PFSK-1 (cell line): Measurements from ENCODE around the gene DNAH9.

Experiments used
- FOXP2 ChIP-seq: optimal IDR thresholded peaks from 2 replicates; pipeline ENCODE3; 2011; ENCODE audit warnings: borderline replicate concordance, control low read depth, inconsistent platforms; ENCODE audit not compliant: insufficient read depth; ENCODE audit errors: extremely low read length, extremely low read depth
- POLR2AphosphoS5 ChIP-seq: IDR thresholded peaks from 2 replicates; pipeline ENCODE4 v1.6.1; 2012; ENCODE audit warnings: low read depth, mild to moderate bottlenecking, control low read depth, low read length, moderate library complexity
- REST ChIP-seq, 2 experiments: IDR thresholded peaks; 2 replicates each; pipeline versions ENCODE4 v1.6.1 to v1.8.0; 2011 to 2012; ENCODE audit warnings: low read depth in 2 of 2, low read length in 2 of 2, control low read depth in 1 of 2, inconsistent platforms in 1 of 2, mild to moderate bottlenecking in 1 of 2, moderate library complexity in 1 of 2; ENCODE audit not compliant: insufficient read depth in 1 of 2
- SIN3A ChIP-seq: IDR thresholded peaks from 2 replicates; pipeline ENCODE4 v1.6.1; 2012; ENCODE audit warnings: mild to moderate bottlenecking, low read length, moderate library complexity, borderline replicate concordance; ENCODE audit not compliant: insufficient read depth
- TAF1 ChIP-seq: IDR thresholded peaks from 2 replicates; pipeline ENCODE4 v1.6.1; 2012; ENCODE audit warnings: low read length, control low read depth, borderline replicate concordance; ENCODE audit not compliant: insufficient read depth

- TF ChIP-seq FOXP2 = no peak
- no peak for TF ChIP-seq POLR2AphosphoS5
- TF ChIP-seq SIN3A = no peak
- no peak for TF ChIP-seq TAF1
- TF ChIP-seq REST (IDR thresholded peaks at IDR 0.05; ENCODE audit: insufficient read depth in 1 of 2, low read depth in 2 of 2, low read length in 2 of 2) = no peak
Observed at GRCh38 chr17:11644265-11645212, 46.3 kb downstream of the DNAH9 start.
